Endothelial cell of hepatic sinusoid (primary cell): ENCODE measurements around the gene USP6NL.
"Not testable (repeated sequence)": the region's sequence is repeated elsewhere in the genome, so short reads cannot be mapped to it uniquely, and the experiment has no call there.

ENCODE experiments used
- in situ Hi-C: cut with HindIII; loops from 2 replicates; pipeline ENCODE4 v1.10.0; 2017; ENCODE audit warnings: low sequenced_read_pairs

The USP6NL gene

DNA sequence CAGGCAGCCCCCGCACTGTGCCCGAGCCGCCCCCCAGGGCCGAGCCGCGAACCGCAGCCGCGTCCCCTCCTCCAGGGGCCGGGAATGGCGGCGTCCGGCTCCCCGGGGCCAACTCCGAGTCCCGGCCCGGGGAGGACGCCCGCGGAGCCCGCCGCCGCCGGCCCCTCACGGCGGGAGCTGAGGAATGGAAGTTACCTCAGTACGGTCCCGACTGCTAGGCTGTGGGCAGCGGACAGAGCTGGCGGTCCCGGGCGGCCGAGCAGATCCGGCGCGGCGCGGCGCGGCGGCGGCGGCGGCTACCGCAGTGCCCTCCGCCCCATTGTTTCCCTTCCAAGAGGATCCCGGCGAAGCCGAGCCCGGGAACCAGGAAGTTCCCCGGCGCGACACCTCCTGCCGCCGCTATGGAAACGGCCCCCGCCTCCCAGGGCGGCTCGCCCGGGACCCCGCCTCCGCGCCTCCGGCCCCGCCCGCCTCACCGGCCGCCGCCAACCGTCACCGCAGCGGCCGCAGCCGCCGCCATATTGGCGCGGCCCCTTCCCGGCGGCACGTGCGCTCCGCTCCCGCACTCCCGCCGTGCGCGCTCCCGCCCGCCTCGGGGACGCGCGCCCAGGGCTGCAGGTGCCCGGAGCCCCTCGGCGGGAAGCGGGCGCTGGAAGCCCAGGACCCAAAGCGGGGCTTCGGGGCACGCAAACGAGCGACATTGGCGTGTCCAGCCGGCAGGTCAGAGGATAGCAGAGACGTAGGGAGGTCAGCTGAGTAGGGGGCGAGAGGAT lies at the start of gene USP6NL:
TSS of gene USP6NL (minus strand) at position 403 of the 773 bp plus-strand sequence. CDS start 14,016 bp downstream, outside the sequence.
- in situ Hi-C loops, result loop anchor here (5.0 kb wide), 1 partner anchor 61 kb away; no protein-coding TSS in a partner anchor

DNA sequence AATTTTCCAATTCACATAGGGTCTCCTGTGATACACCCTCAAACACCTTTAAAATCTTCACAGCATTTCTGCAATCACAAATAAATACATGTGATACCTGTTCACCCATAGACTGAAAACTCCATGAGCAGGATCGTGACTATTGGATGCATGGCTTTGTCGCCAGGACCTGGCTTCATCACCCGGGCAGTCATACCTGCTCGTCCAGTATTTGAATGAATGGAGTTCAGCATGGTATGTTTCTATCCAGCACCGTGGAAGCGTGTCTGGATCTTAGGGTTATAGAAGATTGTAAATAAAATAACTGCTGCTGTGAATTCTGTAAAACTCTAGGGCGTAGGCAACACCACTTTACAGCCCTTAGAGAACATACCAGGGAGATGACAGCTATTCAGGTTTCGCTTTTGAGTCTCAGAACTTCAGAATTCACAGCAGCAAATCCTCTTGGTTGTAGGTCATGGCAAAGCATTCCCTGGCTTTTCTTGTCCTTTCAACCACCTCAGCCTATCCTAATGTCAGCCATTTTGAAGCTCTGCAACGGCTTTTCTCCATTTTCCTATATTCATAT lies 47.4 kb upstream of the USP6NL start:
- in situ Hi-C loops, result no loop called here

DNA sequence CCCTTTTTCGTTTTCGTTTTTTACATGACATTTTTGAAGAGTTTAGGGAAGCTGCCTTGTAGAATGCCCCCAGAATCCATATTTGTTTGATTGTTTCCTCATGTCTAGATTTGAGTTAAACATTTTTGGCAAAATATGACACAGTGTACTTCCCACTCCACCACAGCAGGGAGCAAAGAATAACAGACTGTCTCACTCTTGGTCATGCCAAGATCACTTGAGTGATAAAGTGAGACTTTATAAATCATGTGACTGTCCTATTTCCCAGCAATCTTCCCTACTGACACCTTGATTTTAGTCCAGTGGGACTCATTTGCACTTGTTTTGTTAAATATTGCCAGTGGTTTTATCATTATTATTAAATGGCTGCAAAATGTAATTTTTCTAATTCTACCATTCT lies 44.4 kb upstream of the USP6NL start:
- in situ Hi-C loops, result no loop called here

GRCh38 chr10:11654659-11655058 lies 43.2 kb upstream of the USP6NL start:
- in situ Hi-C loops, result no loop called here

GRCh38 chr10:11653758-11654471 lies 42.5 kb upstream of the USP6NL start:
- in situ Hi-C loops, result no loop called here

DNA sequence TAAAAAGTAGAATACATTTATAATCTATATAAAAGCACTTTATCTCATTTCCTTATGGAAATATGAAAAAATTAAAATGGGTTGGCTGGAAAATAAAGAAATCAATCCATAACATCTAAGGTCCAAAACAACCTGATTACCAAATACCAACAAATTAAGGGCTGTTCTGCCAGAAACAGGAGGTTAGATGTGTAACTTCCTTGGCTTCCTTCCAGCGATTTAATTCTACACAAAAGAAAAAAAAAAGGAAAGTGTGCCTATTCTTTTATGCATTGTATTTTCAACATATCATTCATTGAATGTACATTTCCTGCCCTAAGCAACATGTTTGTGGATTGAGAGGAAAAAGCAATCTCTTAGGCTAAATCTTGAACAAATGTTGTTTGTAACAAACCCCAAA lies 36.2 kb upstream of the USP6NL start:
- in situ Hi-C loops, result no loop called here

GRCh38 chr10:11646450-11646849 lies 35.0 kb upstream of the USP6NL start:
- in situ Hi-C loops, result no loop called here

DNA sequence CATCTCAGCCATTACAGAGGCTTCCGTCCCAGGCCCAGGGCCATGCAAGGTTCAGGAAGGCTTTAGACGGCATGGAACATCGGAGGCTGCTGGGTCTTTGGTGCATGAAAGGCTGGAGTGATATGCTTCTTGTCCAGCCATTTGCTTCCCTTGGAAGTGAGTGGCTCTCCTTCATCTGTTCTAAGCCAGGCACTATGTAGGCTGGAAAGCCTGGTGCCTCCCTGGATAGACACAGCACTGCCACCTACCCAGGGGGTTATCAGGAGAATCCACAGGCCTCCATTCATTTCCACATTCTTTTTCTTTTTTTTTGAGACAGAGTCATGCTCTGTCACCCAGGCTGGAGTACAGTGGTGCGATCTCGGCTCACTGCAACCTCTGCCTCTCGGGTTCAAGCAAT lies 31.6 kb upstream of the USP6NL start:
- in situ Hi-C loops, result no loop called here

- in situ Hi-C loops, result no loop called here
Observed at GRCh38 chr10:11642566-11642965, 31.1 kb upstream of the USP6NL start.

GRCh38 chr10:11639849-11640764 lies 28.7 kb upstream of the USP6NL start:
- in situ Hi-C loops, result no loop called here

- in situ Hi-C loops, result no loop called here
Observed at GRCh38 chr10:11639362-11639761, 27.9 kb upstream of the USP6NL start.

GRCh38 chr10:11638055-11638698 lies 26.7 kb upstream of the USP6NL start:
- in situ Hi-C loops, result no loop called here

DNA sequence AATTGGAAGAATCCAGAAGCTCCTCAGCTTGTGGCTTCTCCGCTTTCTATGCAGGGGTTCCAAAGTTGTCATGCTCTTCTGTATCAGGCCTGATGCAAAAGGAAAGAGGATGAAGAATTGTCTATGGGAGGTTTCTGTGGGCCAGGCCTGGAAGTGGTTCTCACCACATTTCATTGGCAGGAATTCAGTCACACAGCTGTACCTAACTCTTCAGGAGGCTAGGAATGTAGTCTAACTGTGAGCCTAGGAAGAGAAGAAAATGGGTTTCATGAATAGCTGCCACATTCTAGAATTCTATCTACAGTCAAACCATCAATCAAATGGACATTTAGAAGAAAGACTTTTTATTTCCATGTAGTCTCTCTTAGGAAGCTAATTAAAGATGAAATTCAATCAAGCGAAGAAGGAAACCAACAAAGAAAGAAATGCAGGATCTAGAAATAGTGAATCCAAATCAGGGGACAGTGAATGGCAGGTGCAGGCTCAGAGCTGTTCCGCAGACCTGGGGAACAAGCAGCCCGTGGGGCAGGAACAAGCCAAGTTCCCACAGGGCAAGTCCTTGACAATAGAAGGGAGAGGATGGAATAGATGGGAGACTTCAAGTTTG lies 25.4 kb upstream of the USP6NL start:
- in situ Hi-C loops, result no loop called here

- in situ Hi-C loops, result no loop called here
Observed at GRCh38 chr10:11631890-11632587, 20.6 kb upstream of the USP6NL start.

DNA sequence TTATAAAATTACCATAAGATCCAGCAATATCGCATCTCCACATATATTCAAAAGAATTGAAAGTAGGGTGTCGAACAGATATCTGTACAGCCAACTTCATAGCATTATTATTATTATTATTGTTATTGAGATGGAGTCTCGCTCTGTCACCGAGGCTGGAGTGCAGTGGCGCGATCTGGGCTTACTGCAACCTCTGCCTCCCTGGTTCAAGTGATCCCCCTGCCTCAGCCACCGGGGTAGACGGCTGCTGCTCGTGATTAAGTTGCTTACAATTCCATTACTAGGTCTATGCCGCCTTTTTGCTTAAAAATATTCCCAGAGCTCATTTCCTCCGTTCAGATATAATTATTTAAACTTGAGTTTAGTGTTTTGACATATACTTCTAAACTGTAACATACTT lies 19.8 kb upstream of the USP6NL start:
- in situ Hi-C loops, result no loop called here

DNA sequence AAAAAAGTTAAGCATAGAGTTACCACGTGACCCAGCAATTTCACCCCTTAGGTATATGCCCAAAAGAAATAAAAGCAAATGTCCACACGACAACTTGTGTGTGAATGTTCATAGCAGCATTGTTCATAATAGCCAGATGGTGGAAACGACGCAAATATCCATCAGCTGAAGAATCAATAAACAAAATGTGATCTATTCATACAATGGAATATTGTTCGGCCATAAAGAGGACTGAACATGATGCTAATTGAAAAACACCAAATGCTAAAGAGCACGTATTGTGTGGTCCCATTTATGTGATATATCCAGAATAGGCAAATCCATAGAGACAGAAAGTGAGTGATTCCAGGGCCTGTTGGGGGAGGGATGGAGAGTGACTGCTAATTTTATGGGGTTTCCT lies 18.3 kb upstream of the USP6NL start:
- in situ Hi-C loops, result no loop called here

DNA sequence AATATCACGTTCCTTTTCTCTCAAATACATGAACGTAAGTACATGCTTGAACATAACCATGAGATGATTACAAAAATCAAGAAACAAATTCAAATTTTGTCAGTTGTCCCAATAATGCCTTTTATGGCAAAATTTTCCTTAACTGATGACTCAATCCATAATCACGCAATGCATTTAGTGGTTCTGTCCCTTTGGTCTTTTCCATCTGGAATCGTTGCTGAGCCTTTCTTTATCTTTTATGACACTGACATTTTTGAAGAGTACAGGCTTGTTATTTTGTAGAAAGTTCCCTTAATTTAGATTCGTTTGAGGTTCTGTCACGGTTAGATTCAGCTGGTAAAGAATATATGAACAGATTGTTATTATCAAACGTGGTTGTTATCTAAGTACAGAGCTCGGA lies 16.5 kb upstream of the USP6NL start:
- in situ Hi-C loops, result not testable (repeated sequence)

- in situ Hi-C loops, result no loop called here
Observed at GRCh38 chr10:11626071-11626470, 14.6 kb upstream of the USP6NL start.

- in situ Hi-C loops, result no loop called here
Observed at GRCh38 chr10:11625019-11625735, 13.7 kb upstream of the USP6NL start.
